ENCODE measurements around the gene ACTA2. TPM values are rescaled to one million over a fixed set of nuclear protein-coding genes. Genes with fewer than 3 reads are reported as not detected.

ACTA2 gene
- polyA plus RNA-seq, 1 of the 3 experiments (the other 2 are of a cell fraction): 130 TPM

DNA sequence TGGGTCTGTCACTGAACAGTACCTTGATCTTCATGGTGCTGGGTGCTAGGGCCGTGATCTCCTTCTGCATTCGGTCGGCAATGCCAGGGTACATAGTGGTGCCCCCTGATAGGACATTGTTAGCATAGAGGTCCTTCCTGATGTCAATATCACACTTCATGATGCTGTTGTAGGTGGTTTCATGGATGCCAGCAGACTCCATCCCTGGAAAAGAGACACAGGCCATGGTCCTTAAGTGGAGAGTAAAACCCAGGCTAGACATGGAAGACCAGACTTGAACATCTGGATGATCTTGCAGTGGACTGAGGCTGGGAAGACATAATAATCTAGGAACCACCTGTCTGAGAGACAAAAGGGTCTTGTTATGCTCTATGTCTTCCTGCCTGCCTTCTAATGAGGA lies 14.5 kb downstream of the ACTA2 start:
- H3F3A ChIP-seq (replicated peaks; ENCODE audit: insufficient read depth): peaks cover 5% of the 10 kb centered on the region
- no peaks in the 10 kb centered on the region for H3K9me3 ChIP-seq
- no peak overlapping the region for H3K4me3 ChIP-seq (ENCODE audit: low read depth in 2 of 2, low read length in 1 of 2)
- TF ChIP-seq TEAD4 (IDR thresholded peaks at IDR 0.05; ENCODE audit: borderline replicate concordance, insufficient read depth): no peak
- no peak for TF ChIP-seq POLR2AphosphoS5 (IDR thresholded peaks at IDR 0.05; ENCODE audit: low read depth, low read length)
- TF ChIP-seq, protein P1, sequence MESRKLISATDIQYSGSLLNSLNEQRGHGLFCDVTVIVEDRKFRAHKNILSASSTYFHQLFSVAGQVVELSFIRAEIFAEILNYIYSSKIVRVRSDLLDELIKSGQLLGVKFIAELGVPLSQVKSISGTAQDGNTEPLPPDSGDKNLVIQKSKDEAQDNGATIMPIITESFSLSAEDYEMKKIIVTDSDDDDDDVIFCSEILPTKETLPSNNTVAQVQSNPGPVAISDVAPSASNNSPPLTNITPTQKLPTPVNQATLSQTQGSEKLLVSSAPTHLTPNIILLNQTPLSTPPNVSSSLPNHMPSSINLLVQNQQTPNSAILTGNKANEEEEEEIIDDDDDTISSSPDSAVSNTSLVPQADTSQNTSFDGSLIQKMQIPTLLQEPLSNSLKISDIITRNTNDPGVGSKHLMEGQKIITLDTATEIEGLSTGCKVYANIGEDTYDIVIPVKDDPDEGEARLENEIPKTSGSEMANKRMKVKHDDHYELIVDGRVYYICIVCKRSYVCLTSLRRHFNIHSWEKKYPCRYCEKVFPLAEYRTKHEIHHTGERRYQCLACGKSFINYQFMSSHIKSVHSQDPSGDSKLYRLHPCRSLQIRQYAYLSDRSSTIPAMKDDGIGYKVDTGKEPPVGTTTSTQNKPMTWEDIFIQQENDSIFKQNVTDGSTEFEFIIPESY (IDR thresholded peaks at IDR 0.05; ENCODE audit: borderline replicate concordance, low read depth): no peak
- TF ChIP-seq MXI1 (IDR thresholded peaks at IDR 0.05; ENCODE audit: low read depth, low read length): no peak
- no peak for TF ChIP-seq ELF1 (IDR thresholded peaks at IDR 0.05)
- TF ChIP-seq, protein P2, sequence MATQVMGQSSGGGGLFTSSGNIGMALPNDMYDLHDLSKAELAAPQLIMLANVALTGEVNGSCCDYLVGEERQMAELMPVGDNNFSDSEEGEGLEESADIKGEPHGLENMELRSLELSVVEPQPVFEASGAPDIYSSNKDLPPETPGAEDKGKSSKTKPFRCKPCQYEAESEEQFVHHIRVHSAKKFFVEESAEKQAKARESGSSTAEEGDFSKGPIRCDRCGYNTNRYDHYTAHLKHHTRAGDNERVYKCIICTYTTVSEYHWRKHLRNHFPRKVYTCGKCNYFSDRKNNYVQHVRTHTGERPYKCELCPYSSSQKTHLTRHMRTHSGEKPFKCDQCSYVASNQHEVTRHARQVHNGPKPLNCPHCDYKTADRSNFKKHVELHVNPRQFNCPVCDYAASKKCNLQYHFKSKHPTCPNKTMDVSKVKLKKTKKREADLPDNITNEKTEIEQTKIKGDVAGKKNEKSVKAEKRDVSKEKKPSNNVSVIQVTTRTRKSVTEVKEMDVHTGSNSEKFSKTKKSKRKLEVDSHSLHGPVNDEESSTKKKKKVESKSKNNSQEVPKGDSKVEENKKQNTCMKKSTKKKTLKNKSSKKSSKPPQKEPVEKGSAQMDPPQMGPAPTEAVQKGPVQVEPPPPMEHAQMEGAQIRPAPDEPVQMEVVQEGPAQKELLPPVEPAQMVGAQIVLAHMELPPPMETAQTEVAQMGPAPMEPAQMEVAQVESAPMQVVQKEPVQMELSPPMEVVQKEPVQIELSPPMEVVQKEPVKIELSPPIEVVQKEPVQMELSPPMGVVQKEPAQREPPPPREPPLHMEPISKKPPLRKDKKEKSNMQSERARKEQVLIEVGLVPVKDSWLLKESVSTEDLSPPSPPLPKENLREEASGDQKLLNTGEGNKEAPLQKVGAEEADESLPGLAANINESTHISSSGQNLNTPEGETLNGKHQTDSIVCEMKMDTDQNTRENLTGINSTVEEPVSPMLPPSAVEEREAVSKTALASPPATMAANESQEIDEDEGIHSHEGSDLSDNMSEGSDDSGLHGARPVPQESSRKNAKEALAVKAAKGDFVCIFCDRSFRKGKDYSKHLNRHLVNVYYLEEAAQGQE (IDR thresholded peaks at IDR 0.05; ENCODE audit: low read depth, low read length): no peak
- TF ChIP-seq SIN3A (IDR thresholded peaks at IDR 0.05; ENCODE audit: borderline replicate concordance, low read depth, low read length): no peak
- TF ChIP-seq, protein P3, sequence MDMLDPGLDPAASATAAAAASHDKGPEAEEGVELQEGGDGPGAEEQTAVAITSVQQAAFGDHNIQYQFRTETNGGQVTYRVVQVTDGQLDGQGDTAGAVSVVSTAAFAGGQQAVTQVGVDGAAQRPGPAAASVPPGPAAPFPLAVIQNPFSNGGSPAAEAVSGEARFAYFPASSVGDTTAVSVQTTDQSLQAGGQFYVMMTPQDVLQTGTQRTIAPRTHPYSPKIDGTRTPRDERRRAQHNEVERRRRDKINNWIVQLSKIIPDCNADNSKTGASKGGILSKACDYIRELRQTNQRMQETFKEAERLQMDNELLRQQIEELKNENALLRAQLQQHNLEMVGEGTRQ (IDR thresholded peaks at IDR 0.05; ENCODE audit: borderline replicate concordance, low read depth, low read length): no peak
- no peak for TF ChIP-seq EP300 (IDR thresholded peaks at IDR 0.05; ENCODE audit: borderline replicate concordance in 1 of 2, low read depth in 1 of 2, low read length in 1 of 2)
- TF ChIP-seq, protein P4, sequence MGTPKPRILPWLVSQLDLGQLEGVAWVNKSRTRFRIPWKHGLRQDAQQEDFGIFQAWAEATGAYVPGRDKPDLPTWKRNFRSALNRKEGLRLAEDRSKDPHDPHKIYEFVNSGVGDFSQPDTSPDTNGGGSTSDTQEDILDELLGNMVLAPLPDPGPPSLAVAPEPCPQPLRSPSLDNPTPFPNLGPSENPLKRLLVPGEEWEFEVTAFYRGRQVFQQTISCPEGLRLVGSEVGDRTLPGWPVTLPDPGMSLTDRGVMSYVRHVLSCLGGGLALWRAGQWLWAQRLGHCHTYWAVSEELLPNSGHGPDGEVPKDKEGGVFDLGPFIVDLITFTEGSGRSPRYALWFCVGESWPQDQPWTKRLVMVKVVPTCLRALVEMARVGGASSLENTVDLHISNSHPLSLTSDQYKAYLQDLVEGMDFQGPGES (IDR thresholded peaks at IDR 0.05; ENCODE audit: low read depth, low read length): no peak
- no peak for TF ChIP-seq FOXJ3 (CRISPR knock-in tag; IDR thresholded peaks at IDR 0.05)
- no peak for TF ChIP-seq NFIC (IDR thresholded peaks at IDR 0.05; ENCODE audit: borderline replicate concordance)
- TF ChIP-seq YY1 (IDR thresholded peaks at IDR 0.05; ENCODE audit: low read depth): no peak
- H3K9me2 ChIP-seq: no peaks in the 10 kb centered on the region
- no peaks in the 10 kb centered on the region; the same call in 1 of the 2 replicates for H4K20me1 ChIP-seq (ENCODE audit: insufficient read depth)
- ChIA-PET CTCF (interaction anchor here (1.0 to 10.7 kb wide), 5 partner anchors 44 to 102 kb away, joined by 3 to 314 read pairs (median 50); partner anchors contain the start of gene FAS), POLR2A (no interaction called here)
- no peak overlapping the region for H3K27ac ChIP-seq (ENCODE audit: low read depth in 2 of 2, low read length in 1 of 2)
- peaks cover 35 to 74% of the 10 kb centered on the region in 2 experiments for H3K36me3 ChIP-seq (replicated peaks in 1 of 2; ENCODE audit: control insufficient read depth in 1 of 2, insufficient read depth in 2 of 2, low read length in 1 of 2)
- H3K27me3 ChIP-seq (ENCODE audit: insufficient read depth): no peaks in the 10 kb centered on the region
- no peaks in the 10 kb centered on the region for H3K79me2 ChIP-seq (ENCODE audit: insufficient read depth)
- DNase-seq: no peak
- H3K9ac ChIP-seq: no peak overlapping the region
- WGBS (ENCODE audit: low lambda C conversion rate): 80% methylated on average over 2 of the region's 3 CpGs
- peaks cover 4 to 11% of the 10 kb centered on the region in 2 experiments; a peak in 2 of 4 replicates for H3K4me1 ChIP-seq (ENCODE audit: control insufficient read depth in 1 of 2, insufficient read depth in 2 of 2, low read depth in 1 of 2, low read length in 1 of 2)
- H2AFZ ChIP-seq (ENCODE audit: low read depth): no peak overlapping the region
- H3K4me2 ChIP-seq: no peak overlapping the region

Data from SK-N-SH (cell line).